Suprapubic skin (tissue), 3 donors: ENCODE measurements around the gene ALDH1A2.

Source experiments
- CTCF ChIP-seq, 2 donors: fragments of 200-600 bp in 1 of 2; fragments of 450-650 bp in 1 of 2; sonication (generic) in 1 of 2; IDR thresholded peaks; one replicate each; pipeline ENCODE4 v1.5.1; 2016 to 2019; ENCODE audit warnings: antibody characterized with exemption in 2 of 2, mild to moderate bottlenecking in 1 of 2, moderate library complexity in 1 of 2
- POLR2A ChIP-seq, 2 donors: fragments of 450-650 bp; IDR thresholded peaks; one replicate each; pipeline ENCODE4 v1.6.1; 2017; ENCODE audit warnings: antibody characterized with exemption in 2 of 2, mild to moderate bottlenecking in 2 of 2, moderate library complexity in 2 of 2

- TF ChIP-seq CTCF (IDR thresholded peaks at IDR 0.05), result no peak
- TF ChIP-seq POLR2A (IDR thresholded peaks at IDR 0.05), result no peak
These were observed 92.6 kb downstream of the ALDH1A2 start for GRCh38 chr15:57972864-57973263.
